ENCODE measurements around the gene LMNTD2. TPM values are rescaled to one million over a fixed set of nuclear protein-coding genes. Genes with fewer than 3 reads are reported as not detected.
A peak's percentile ranks its signal among the peaks of the same experiment; 100 is the strongest.
"Not testable (repeated sequence)": the region's sequence is repeated elsewhere in the genome, so short reads cannot be mapped to it uniquely, and the experiment has no call there.

The LMNTD2 gene
- total RNA-seq, 1 donor from 2014 or later, result 1.3 TPM

DNA sequence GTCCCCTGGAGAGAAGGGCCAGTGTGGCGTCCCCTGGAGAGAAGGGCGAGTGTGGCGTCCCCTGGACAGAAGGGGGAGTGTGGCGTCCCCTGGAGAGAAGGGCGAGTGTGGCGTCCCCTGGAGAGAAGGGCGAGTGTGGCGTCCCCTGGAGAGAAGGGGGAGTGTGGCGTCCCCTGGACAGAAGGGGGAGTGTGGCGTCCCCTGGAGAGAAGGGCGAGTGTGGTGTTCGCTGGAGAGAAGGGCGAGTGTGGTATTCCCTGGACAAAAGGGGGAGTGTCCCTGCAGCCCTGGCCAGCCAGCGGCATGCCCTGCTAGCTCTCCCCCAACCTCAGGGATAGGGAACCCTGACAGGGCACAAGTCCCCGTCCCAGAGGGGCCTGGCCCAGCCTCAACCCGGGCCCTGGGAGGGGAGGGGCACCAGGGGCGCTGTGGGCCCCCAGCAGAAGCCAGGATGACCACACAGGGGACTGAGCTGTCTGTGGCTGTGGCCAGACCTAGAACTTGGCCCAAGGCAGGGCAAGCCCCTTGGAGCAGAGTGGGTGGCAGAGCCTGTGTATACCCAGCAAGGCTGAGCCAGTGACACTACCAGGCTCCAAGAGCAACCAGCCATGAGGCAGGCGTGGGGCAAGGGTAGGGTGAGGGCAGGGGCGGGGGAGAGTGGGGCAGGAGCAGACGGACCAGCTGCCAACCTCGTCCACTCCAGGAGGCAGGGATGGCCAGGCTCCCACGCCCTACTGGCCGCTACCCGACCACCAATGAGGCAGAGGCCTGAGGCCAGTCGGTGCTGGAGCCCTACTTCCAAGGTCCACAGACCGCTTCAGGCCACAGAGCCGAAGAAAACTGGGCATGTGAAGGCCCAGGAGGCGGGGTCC lies 29.3 kb downstream of the LMNTD2 start:
- Mint-ChIP-seq H3K36me3 (ENCODE audit: low read depth) (peaks cover 8% of the 10 kb centered on the region), H3K9me3 (no peaks in the 10 kb centered on the region), H3K27me3 (ENCODE audit: low read depth) (no peaks in the 10 kb centered on the region), H3K4me3 (ENCODE audit: low read depth) (peak overlapping the region; percentile 18), H3K27ac (no peak overlapping the region), H3K4me1 (ENCODE audit: low read depth) (no peaks in the 10 kb centered on the region)
- no peak for DNase-seq (ENCODE audit: low spot score)
- intact Hi-C loops (cut with micrococcal nuclease), result no loop called here

DNA sequence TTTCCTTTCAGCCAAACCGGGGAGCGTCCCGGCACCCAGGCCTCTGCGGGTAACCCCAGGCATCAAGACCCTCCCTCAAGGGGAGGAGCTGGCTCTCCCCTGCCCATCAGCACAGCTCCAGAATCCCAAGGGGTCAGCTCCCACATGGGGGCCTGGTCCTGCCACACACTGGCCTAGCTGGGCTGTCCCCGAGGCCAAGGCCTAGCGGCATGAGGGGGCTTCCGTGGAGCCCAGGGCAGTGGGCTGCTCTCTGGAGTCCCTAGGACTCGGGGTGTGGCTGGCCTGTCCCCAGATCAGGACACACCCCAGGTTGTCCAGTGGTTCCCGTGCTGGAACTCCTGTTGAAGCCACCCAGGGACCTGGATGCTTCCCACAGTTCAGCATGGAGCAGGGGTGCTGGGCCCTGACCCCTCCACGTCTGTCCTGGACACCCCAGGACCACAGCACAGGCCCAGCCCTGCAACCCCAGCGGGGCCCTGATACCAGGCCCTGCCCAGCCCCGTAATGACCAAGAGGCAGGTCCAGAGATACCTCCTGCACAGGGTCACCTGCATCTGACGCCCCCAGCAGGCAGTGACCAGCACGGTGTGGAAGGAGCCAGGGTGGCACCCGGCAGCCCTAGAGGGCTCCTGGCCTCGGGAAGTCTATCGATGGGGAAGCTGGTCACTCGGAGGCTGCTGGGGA lies 30.7 kb downstream of the LMNTD2 start:
- no peak overlapping the region for H3K27ac Mint-ChIP-seq
- H3K4me1 Mint-ChIP-seq (ENCODE audit: low read depth), result no peaks in the 10 kb centered on the region
- H3K4me3 Mint-ChIP-seq (ENCODE audit: low read depth), result no peak overlapping the region
- H3K36me3 Mint-ChIP-seq (ENCODE audit: low read depth), result peaks cover 8% of the 10 kb centered on the region
- DNase-seq (ENCODE audit: low spot score), result no peak
- H3K27me3 Mint-ChIP-seq (ENCODE audit: low read depth), result no peaks in the 10 kb centered on the region
- intact Hi-C loops (cut with micrococcal nuclease), result no loop called here
- no peaks in the 10 kb centered on the region for H3K9me3 Mint-ChIP-seq

DNA sequence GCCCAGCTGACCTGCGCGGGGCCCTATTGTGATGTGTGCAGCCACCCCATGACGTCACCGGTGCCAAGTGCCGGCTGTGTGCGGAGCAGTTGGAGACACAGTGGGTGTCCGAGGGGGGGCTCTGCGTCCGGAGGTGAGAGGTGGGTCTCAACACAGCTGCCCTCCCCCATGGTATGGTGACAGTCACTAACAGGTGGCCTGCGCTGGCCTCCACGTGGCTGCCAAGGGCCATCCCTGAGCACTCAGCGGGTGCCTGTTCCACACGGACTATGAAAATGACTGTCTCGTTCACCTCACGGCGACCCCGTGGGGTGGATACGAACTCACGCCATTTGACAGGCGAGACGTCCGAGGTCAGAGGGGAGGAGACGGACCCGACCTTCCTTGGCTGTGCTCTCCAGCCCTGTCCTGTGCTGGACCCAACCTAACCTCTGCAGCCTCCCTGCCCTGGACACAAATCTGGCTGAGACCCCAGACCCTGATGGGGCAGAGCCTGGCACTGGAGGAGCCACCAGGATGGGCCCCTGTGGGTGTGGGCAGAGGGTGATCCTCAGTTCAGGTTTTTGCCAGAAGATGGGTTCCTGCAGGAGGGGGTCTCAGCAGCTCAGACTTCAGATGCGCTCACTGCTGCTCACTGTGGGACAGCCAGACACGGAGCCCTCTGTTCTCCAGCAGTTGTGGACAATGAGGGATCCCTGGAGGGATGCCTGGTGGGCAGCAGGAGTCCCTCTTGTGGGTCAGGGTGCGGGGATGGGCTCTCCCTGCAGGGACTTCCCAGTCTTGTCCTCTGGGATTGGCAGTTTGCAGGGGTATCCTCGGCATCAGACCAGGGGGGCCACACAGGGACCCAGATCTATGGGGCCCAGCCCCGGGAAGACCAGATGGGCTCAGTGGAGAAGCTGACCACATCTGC lies 31.5 kb downstream of the LMNTD2 start:
- Mint-ChIP-seq H3K27me3 (ENCODE audit: low read depth) (no peaks in the 10 kb centered on the region), H3K4me1 (ENCODE audit: low read depth) (no peaks in the 10 kb centered on the region), H3K27ac (no peak overlapping the region), H3K36me3 (ENCODE audit: low read depth) (peaks cover 8% of the 10 kb centered on the region), H3K4me3 (ENCODE audit: low read depth) (no peak overlapping the region), H3K9me3 (no peaks in the 10 kb centered on the region)
- DNase-seq (ENCODE audit: low spot score), result no peak
- intact Hi-C loops (cut with micrococcal nuclease), result no loop called here

DNA sequence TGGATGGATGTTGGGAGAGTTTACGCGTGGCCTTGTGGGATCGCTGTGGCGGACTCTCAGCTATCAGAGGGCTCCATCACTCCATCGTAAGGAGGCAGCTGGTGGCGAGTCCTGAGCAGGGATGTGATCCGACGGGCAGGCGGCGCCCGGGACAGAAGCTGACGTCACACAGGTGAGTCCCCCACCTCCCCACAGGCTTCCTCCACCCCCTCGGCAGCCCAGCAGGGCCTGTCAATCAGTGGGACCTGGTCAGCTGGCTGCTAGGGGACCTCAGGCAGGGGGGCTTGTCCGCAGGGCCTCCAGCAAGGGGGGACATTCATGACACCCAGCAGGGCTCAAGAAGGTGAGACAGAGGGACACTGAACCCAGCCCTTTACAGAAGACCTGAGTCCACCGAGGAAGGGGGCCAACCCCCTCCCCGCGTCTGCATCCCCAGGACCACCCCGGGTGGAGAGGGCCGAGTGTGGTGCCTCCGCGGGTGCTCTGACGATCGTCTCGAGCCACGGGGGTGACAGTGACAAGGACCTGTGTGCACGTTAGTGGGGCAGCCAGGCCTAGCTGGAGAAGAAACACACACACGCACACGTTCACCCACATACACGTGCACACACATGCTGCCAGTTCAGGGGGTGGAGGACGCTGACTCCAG lies 32.2 kb downstream of the LMNTD2 start:
- H3K4me3 Mint-ChIP-seq (ENCODE audit: low read depth), result no peak overlapping the region
- H3K36me3 Mint-ChIP-seq (ENCODE audit: low read depth), result peaks cover 8% of the 10 kb centered on the region
- intact Hi-C loops (cut with micrococcal nuclease), result no loop called here
- DNase-seq (ENCODE audit: low spot score), result no peak
- no peaks in the 10 kb centered on the region for H3K27me3 Mint-ChIP-seq (ENCODE audit: low read depth)
- H3K9me3 Mint-ChIP-seq, result no peaks in the 10 kb centered on the region
- H3K4me1 Mint-ChIP-seq (ENCODE audit: low read depth), result no peaks in the 10 kb centered on the region
- H3K27ac Mint-ChIP-seq, result no peak overlapping the region

DNA sequence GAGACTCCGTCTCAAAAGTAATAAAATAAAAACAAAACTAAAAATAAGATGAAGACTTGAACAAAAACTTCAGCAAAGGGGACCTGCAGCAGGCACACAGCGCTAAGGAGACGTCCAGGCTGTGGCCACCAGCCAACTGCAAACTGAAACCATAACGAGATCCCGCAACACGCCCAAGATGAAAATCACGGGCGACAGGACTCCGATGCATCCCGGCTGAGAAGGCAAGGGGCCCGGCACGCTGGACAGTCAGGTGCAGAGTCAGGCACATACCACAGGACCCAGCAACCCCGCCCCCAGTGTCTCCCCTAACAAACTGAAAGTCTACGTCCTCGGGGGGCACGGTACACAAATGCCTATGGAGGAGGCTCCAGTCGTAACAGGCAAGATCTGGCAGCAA lies 34.3 kb downstream of the LMNTD2 start:
- DNase-seq (ENCODE audit: low spot score), result no peak
- no peaks in the 10 kb centered on the region for H3K27me3 Mint-ChIP-seq (ENCODE audit: low read depth)
- intact Hi-C loops (cut with micrococcal nuclease), result no loop called here
- no peaks in the 10 kb centered on the region for H3K4me1 Mint-ChIP-seq (ENCODE audit: low read depth)
- no peaks in the 10 kb centered on the region for H3K36me3 Mint-ChIP-seq (ENCODE audit: low read depth)
- no peak overlapping the region for H3K27ac Mint-ChIP-seq
- no peak overlapping the region for H3K4me3 Mint-ChIP-seq (ENCODE audit: low read depth)
- no peaks in the 10 kb centered on the region for H3K9me3 Mint-ChIP-seq

DNA sequence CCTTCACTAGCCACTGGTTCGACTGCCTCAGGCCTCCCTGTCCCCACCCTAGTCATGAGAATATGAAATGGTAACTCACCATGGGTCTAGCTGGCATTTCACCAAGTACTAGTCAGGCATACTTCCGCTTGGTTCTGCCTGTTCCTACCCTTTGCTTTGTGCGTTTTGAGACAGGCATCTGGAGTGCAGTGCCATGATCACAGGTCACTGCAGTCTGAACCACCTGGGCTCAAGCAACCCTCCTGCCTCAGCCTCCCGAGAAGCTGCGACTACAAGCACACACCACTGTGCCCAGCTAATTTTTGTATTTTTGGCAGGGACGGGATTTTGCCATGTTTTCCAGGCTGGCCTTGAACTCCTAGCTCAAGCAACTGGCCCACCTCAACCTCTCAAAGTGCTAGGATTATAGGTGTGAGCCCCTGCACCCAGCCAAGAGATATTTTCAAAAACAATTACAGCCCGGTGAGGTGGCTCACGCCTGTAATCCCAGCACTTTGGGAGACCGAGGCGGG lies 39.3 kb downstream of the LMNTD2 start:
- Mint-ChIP-seq H3K4me3 (ENCODE audit: low read depth) (no peak overlapping the region), H3K4me1 (ENCODE audit: low read depth) (peaks cover 3% of the 10 kb centered on the region), H3K27ac (no peak overlapping the region), H3K36me3 (ENCODE audit: low read depth) (peaks cover 10% of the 10 kb centered on the region), H3K27me3 (ENCODE audit: low read depth) (no peaks in the 10 kb centered on the region), H3K9me3 (peaks cover 7% of the 10 kb centered on the region)
- intact Hi-C loops (cut with micrococcal nuclease), result no loop called here
- DNase-seq (ENCODE audit: low spot score), result no peak

DNA sequence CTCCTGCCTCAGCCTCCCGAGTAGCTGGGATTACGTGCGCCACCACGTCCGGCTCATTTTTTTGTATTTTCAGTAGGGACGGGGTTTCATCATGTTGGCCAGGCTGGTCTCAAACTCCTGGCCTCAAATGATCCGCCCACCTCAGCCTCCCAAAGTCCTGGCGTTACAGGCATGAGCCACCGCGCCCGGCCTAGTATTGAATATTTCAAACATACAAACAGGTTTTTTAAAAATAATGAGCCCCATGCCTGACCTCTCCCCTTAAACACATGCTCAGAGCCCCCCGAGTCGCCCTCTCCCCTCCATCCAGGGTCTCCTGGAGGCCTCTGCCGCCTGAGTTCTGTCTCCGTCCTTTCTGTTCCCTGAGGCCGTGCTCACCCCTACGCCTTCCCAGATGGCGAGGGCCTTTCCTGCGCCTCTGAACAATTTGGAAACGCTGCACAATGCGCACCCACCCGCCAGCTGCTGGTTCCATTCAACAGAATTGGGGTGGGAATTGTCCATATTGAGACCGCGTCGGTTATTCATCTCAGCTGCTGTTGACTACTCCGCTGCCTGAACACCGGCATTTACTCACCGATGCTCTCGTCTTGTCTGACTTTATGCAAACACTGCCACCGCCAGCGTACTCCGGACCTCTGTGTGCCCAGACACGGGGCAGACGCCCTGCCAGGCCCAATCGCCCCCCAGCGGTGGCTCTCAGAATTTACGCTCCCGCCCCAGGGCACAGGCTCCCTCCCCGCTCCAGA lies 39.9 kb downstream of the LMNTD2 start:
- H3K9me3 Mint-ChIP-seq, result peaks cover 11% of the 10 kb centered on the region
- intact Hi-C loops (cut with micrococcal nuclease), result no loop called here
- no peak overlapping the region for H3K27ac Mint-ChIP-seq
- no peak for DNase-seq (ENCODE audit: low spot score)
- peaks cover 3% of the 10 kb centered on the region for H3K4me1 Mint-ChIP-seq (ENCODE audit: low read depth)
- H3K27me3 Mint-ChIP-seq (ENCODE audit: low read depth), result no peaks in the 10 kb centered on the region
- H3K4me3 Mint-ChIP-seq (ENCODE audit: low read depth), result no peak overlapping the region
- peaks cover 13% of the 10 kb centered on the region for H3K36me3 Mint-ChIP-seq (ENCODE audit: low read depth)

DNA sequence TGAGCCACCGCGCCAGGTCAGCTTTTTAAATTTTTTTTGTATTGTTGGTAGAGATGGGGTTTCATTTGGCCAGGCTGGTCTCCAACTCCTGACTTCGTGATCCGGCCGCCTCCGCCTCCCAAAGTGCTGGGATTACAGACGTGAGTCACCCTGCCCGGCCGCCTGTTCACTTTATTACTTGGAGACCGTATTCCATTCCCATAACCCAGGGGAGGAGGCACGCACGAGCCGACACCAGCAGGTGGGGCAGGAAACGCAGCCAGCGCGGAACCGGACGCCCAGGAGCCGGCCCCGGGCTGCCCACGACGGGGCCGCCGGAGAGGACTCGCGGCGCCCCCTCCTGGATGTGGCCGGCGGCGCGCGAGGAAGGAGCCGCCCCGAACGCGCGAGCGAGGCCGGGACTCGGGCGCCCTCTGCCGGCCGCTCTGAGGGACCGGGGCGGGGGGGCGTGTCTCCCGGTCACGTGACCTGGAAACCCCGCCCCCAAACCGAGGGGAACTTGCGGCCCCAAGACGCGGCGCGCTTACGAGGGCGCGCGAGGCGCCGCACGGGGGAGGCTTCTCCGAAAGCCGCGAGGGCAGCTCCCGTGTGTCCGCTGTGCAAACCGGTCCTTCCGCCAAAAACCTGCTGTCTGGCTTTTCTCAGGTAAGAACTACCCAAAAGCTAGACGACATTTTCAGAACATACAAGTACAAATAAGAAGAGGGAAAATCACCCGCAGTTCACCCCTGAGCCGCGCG lies 41.9 kb downstream of the LMNTD2 start:
- H3K4me3 Mint-ChIP-seq (ENCODE audit: low read depth), result peak overlapping the region; percentile 74
- H3K27ac Mint-ChIP-seq, result peak overlapping the region; percentile 60
- DNase-seq (ENCODE audit: low spot score), result peak; percentile 80
- H3K4me1 Mint-ChIP-seq (ENCODE audit: low read depth), result peaks cover 3% of the 10 kb centered on the region
- intact Hi-C loops (cut with micrococcal nuclease), result loop anchor here (1.0 to 2.0 kb wide), 3 partner anchors 11 to 68 kb away; partner anchors contain the start of genes HRAS, PTDSS2 and RNH1
- no peaks in the 10 kb centered on the region for H3K27me3 Mint-ChIP-seq (ENCODE audit: low read depth)
- H3K36me3 Mint-ChIP-seq (ENCODE audit: low read depth), result peaks cover 25% of the 10 kb centered on the region
- peaks cover 11% of the 10 kb centered on the region for H3K9me3 Mint-ChIP-seq

DNA sequence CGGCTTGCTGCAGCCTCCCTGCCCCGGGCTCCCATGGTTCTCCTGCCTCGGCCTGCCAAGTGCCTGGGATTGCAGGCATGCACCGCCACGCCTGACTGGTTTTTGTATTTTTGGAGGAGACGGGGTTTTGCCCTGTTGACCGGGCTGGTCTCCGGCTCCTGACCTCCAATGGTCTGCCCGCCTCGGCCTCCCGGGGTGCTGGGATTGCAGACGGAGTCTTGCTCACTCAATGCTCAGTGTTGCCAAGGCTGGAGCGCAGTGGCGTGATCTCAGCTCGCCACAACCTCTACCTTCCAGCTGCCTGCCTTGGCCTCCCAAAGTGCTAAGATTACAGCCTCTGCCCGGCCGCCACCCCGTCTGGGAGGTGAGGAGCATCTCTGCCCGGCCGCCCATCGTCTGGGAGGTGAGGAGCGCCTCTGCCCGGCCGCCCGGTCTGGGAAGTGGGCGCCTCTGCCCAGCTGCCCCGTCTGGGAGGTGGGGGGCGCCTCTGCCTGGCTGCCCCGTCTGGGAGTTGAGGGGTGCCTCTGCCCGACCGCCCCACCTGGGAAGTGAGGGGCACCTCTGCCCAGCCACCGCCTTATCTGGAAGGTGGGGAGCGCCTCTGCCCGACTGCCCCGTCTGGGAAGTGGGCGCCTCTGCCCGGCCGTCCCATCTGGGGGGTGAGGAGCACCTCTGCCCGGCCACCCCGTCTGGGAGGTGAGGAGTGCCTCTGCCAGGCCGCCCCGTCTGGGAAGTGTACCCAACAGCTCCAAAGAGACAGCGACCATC lies 43.4 kb downstream of the LMNTD2 start:
- H3K27ac Mint-ChIP-seq; intact Hi-C loops (cut with micrococcal nuclease); H3K27me3 Mint-ChIP-seq (ENCODE audit: low read depth); DNase-seq (ENCODE audit: low spot score); H3K4me3 Mint-ChIP-seq (ENCODE audit: low read depth); H3K4me1 Mint-ChIP-seq (ENCODE audit: low read depth): not testable (repeated sequence)
- Mint-ChIP-seq H3K9me3 (peaks cover 11% of the 10 kb centered on the region), H3K36me3 (ENCODE audit: low read depth) (peaks cover 37% of the 10 kb centered on the region)

DNA sequence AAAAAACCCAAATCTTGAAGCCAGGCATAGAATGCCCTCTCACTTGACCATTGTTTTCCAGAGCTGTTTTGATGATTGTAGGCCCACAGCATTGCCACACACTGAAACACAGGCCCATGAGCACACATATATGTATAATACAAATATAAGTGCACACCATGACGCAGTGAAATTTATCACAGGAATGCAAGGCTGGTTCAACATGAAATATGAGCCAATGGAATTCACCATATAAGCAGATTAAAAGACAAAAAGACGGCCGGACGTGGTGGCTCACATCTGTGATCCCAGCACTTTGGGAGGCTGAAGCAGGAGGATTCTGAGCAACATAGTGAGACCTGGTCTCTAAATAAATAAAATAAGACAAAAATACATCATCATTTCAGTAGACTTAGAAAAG lies 44.1 kb downstream of the LMNTD2 start:
- intact Hi-C loops (cut with micrococcal nuclease), result no loop called here
- DNase-seq (ENCODE audit: low spot score), result no peak
- Mint-ChIP-seq H3K36me3 (ENCODE audit: low read depth) (peaks cover 41% of the 10 kb centered on the region), H3K27ac (no peak overlapping the region), H3K4me1 (ENCODE audit: low read depth) (peaks cover 3% of the 10 kb centered on the region), H3K4me3 (ENCODE audit: low read depth) (no peak overlapping the region), H3K27me3 (ENCODE audit: low read depth) (no peaks in the 10 kb centered on the region), H3K9me3 (peaks cover 11% of the 10 kb centered on the region)

DNA sequence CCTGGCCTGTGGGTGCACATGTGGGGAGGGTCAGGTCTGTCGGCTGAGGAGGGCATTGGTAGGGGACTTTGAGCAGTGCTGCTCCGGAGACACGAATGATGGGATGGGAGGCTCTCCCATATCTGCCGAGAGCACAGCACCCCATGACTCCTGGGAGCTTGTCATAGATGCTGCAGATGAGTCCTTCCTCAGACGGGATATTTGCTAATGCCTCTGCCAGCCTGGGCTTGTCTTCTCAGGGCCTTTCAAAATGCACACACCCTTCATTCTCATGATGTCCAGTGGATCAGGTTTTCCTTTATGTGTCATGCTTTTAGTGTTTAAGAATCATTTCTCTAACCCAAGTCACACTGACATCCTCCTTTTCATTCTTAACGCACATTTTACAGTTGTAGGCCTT lies 45.4 kb downstream of the LMNTD2 start:
- H3K4me3 Mint-ChIP-seq (ENCODE audit: low read depth), result no peak overlapping the region

More for the DNA sequence above, 45.4 kb downstream of the LMNTD2 start:
- intact Hi-C loops (cut with micrococcal nuclease), result no loop called here
- no peak for DNase-seq (ENCODE audit: low spot score)
- Mint-ChIP-seq H3K27ac (no peak overlapping the region), H3K36me3 (ENCODE audit: low read depth) (peaks cover 43% of the 10 kb centered on the region), H3K9me3 (peaks cover 11% of the 10 kb centered on the region), H3K4me1 (ENCODE audit: low read depth) (peaks cover 3% of the 10 kb centered on the region), H3K27me3 (ENCODE audit: low read depth) (no peaks in the 10 kb centered on the region)

Data from activated T-helper 2 cell treated with anti-CD3 and anti-CD28 coated beads, Interferon-gamma antibody, Interleukin-2, Interleukin-4, amounts not matched to agents 10 μg/mL and 5 μg/mL and 100 μg/mL, durations not matched to agents 14 hours and 24 hours and 36 hours (primary cell).